Trophoblast cell (in vitro differentiated cells and primary cell): ENCODE measurements around the gene PLEKHG4B.
"Not testable (repeated sequence)": the region's sequence is repeated elsewhere in the genome, so short reads cannot be mapped to it uniquely, and the experiment has no call there.

Experiments
- DNase-seq, 2 donors: peaks; one replicate each; pipeline ENCODE4 v3.0.0-alpha.2; 2016
- H2AFZ ChIP-seq: 2 replicates; pipeline ENCODE4 v1.6.1; 2013; ENCODE audit warnings: low read length, moderate library complexity, mild to moderate bottlenecking; ENCODE audit not compliant: insufficient read depth, poor library complexity
- H2AK5ac ChIP-seq: 2 replicates; pipeline ENCODE4 v1.6.1; 2013; ENCODE audit warnings: mild to moderate bottlenecking, low read length
- H2BK120ac ChIP-seq: 2 replicates; pipeline ENCODE4 v1.6.1; 2013; ENCODE audit warnings: low read length, mild to moderate bottlenecking, moderate library complexity; ENCODE audit not compliant: insufficient read depth, poor library complexity
- H2BK12ac ChIP-seq: 2 replicates; pipeline ENCODE4 v1.6.1; 2013; ENCODE audit warnings: mild to moderate bottlenecking, low read length, moderate library complexity
- H2BK5ac ChIP-seq: 2 replicates; pipeline ENCODE4 v1.6.1; 2013; ENCODE audit warnings: low read length, low read depth, moderate library complexity, mild to moderate bottlenecking; ENCODE audit not compliant: poor library complexity
- H3K14ac ChIP-seq: 2 replicates; pipeline ENCODE4 v1.6.1; 2013; ENCODE audit warnings: mild to moderate bottlenecking, low read length
- H3K18ac ChIP-seq: 2 replicates; pipeline ENCODE4 v1.6.1; 2013; ENCODE audit warnings: mild to moderate bottlenecking, low read length
- H3K23ac ChIP-seq: 2 replicates; pipeline ENCODE4 v1.6.1; 2013; ENCODE audit warnings: low read length
- H3K27ac ChIP-seq: 2 replicates; pipeline ENCODE4 v1.5.1; 2013; ENCODE audit warnings: low read depth, mild to moderate bottlenecking, inconsistent platforms, low read length, moderate library complexity
- H3K27me3 ChIP-seq: 2 replicates; pipeline ENCODE4 v1.6.1; 2013; ENCODE audit warnings: inconsistent platforms, mild to moderate bottlenecking, low read length, moderate library complexity; ENCODE audit not compliant: insufficient read depth
- H3K36me3 ChIP-seq, 2 experiments: 1 replicate in 1 of 2; 2 replicates in 1 of 2; pipeline ENCODE4 v1.6.1; 2013; ENCODE audit warnings: low read length in 2 of 2, mild to moderate bottlenecking in 2 of 2, moderate library complexity in 1 of 2; ENCODE audit not compliant: insufficient read depth in 2 of 2, control insufficient read depth in 1 of 2
- H3K4ac ChIP-seq: 2 replicates; pipeline ENCODE4 v1.6.1; 2013; ENCODE audit warnings: low read depth, mild to moderate bottlenecking, low read length, moderate library complexity
- H3K4me1 ChIP-seq, 2 experiments: 1 replicate in 1 of 2; 2 replicates in 1 of 2; pipeline ENCODE4 v1.6.1; 2013; ENCODE audit warnings: low read length in 2 of 2, mild to moderate bottlenecking in 2 of 2, moderate library complexity in 1 of 2; ENCODE audit not compliant: insufficient read depth in 2 of 2, control insufficient read depth in 1 of 2
- H3K4me2 ChIP-seq: 2 replicates; pipeline ENCODE4 v1.6.1; 2013; ENCODE audit warnings: inconsistent platforms, mild to moderate bottlenecking, low read length, moderate library complexity
- H3K4me3 ChIP-seq: 2 replicates; pipeline ENCODE4 v1.5.1; 2013; ENCODE audit warnings: mild to moderate bottlenecking, low read depth, low read length, inconsistent platforms
- H3K79me1 ChIP-seq: one replicate; pipeline ENCODE4 v1.6.1; 2013; ENCODE audit warnings: low read length
- H3K79me2 ChIP-seq: 2 replicates; pipeline ENCODE4 v1.6.1; 2013; ENCODE audit warnings: low read length, mild to moderate bottlenecking; ENCODE audit not compliant: control insufficient read depth, insufficient read depth, poor library complexity
- H3K9ac ChIP-seq: 2 replicates; pipeline ENCODE4 v1.6.1; 2013; ENCODE audit warnings: mild to moderate bottlenecking, low read length
- H3K9me3 ChIP-seq: 2 replicates; pipeline ENCODE4 v1.6.1; 2013; ENCODE audit warnings: low read depth, mild to moderate bottlenecking, control low read depth, inconsistent platforms, low read length; ENCODE audit not compliant: insufficient read depth
- H4K12ac ChIP-seq: 2 replicates; pipeline ENCODE4 v1.6.1; 2013; ENCODE audit warnings: low read depth, mild to moderate bottlenecking, low read length, moderate library complexity
- H4K8ac ChIP-seq: 2 replicates; pipeline ENCODE4 v1.6.1; 2013; ENCODE audit warnings: low read depth, mild to moderate bottlenecking, low read length, moderate library complexity
- H4K91ac ChIP-seq: one replicate; pipeline ENCODE4 v1.6.1; 2013; ENCODE audit warnings: low read depth, mild to moderate bottlenecking, low read length, moderate library complexity
- WGBS: extraction: QIAGEN DNeasy Blood & Tissue Kit; methylation state at CpG from one replicate; pipeline ENCODE4 v1.1.7; 2013; ENCODE audit warnings: missing lambda C conversion rate; ENCODE audit not compliant: insufficient read length, insufficient coverage; ENCODE audit errors: extremely low coverage; 5-methylcytosine and 5-hydroxymethylcytosine counted together

The PLEKHG4B gene

GRCh38 chr5:217494-218456 is 125.8 kb downstream of the PLEKHG4B start, which contains the start of the genes CCDC127 and SDHA:
TSS of gene CCDC127 (minus strand) at chr5:218153. CDS start at chr5:216849, 1,304 bp downstream.
TSS of gene SDHA (plus strand) at chr5:218320. CDS start at chr5:218356, 36 bp downstream.
- H3K4ac ChIP-seq = peak within 1 kb of the TSS; percentile 90
- DNase-seq = peak; percentile 88 to 96
- peak within 1 kb of the TSS; percentile 96 for H3K4me3 ChIP-seq
- H2BK5ac ChIP-seq = peak within 1 kb of the TSS; percentile 75
- H2BK120ac ChIP-seq = peak within 1 kb of the TSS; percentile 92
- H3K27me3 ChIP-seq, H2BK12ac ChIP-seq, H3K9me3 ChIP-seq, H3K4me1 ChIP-seq, H3K36me3 ChIP-seq, H3K79me1 ChIP-seq, H3K23ac ChIP-seq: not testable (repeated sequence)
- peak within 1 kb of the TSS; percentile 93 for H3K9ac ChIP-seq
- H2AFZ ChIP-seq = peak within 1 kb of the TSS; percentile 97
- peak within 1 kb of the TSS; percentile 95 for H3K4me2 ChIP-seq
- peak within 1 kb of the TSS; percentile 90 for H4K91ac ChIP-seq
- peak within 1 kb of the TSS; percentile 54 for H3K27ac ChIP-seq
- peak within 1 kb of the TSS; percentile 39 for H2AK5ac ChIP-seq
- no CpG with 5 or more reads among the region's 75 CpGs for WGBS
- peak within 1 kb of the TSS; percentile 78 for H3K18ac ChIP-seq
- H4K8ac ChIP-seq = peak within 1 kb of the TSS; percentile 95
- peak within 1 kb of the TSS; percentile 83 for H4K12ac ChIP-seq
- H3K14ac ChIP-seq = peak within 1 kb of the TSS; percentile 92
- peaks cover 15% of the 10 kb centered on the region for H3K79me2 ChIP-seq

- Histone ChIP-seq H3K14ac (peak overlapping the region; percentile 92), H2BK120ac (peak overlapping the region; percentile 82), H3K4me2 (peak overlapping the region; percentile 95), H3K79me1 (peaks cover 9% of the 10 kb centered on the region), H4K8ac (peak overlapping the region; percentile 75), H3K23ac (no peak overlapping the region), H3K9me3 (no peaks in the 10 kb centered on the region), H3K27ac (peak overlapping the region; percentile 54), H3K18ac (peak overlapping the region; percentile 78), H2AFZ (peak overlapping the region; percentile 70), H2AK5ac (peak overlapping the region; percentile 39), H3K4me3 (peak overlapping the region; percentile 96), H3K79me2 (peaks cover 15% of the 10 kb centered on the region), H2BK5ac (peak overlapping the region; percentile 75), H2BK12ac (no peak overlapping the region), H3K36me3 (peaks cover 0 to 3% of the 10 kb centered on the region in 2 experiments), H4K91ac (peak overlapping the region; percentile 86), H3K9ac (peak overlapping the region; percentile 93), H4K12ac (peak overlapping the region; percentile 68), H3K27me3 (no peaks in the 10 kb centered on the region), H3K4me1 (peaks cover 0 to 3% of the 10 kb centered on the region in 2 experiments), H3K4ac (peak overlapping the region; percentile 90)
- WGBS = no CpG with 5 or more reads among the region's 73 CpGs
- peak; percentile 37 to 71 for DNase-seq
Measured at GRCh38 chr5:218457-219291, 126.7 kb downstream of the PLEKHG4B start.

GRCh38 chr5:219460-219863 is 127.5 kb downstream of the PLEKHG4B start:
- peak in 1 of 2 donors; percentile 18 for DNase-seq
- H4K8ac ChIP-seq = no peak overlapping the region
- WGBS = no CpG with 5 or more reads among the region's 9 CpGs

GRCh38 chr5:219991-220390 is 128.0 kb downstream of the PLEKHG4B start:
- H2AFZ ChIP-seq = no peak overlapping the region
- H3K9me3 ChIP-seq = no peaks in the 10 kb centered on the region
- DNase-seq = no peak
- peaks cover 11 to 12% of the 10 kb centered on the region in 2 experiments for H3K36me3 ChIP-seq
- peaks cover 0 to 3% of the 10 kb centered on the region in 2 experiments for H3K4me1 ChIP-seq
- no peak overlapping the region for H3K4ac ChIP-seq
- no peak overlapping the region for H3K4me3 ChIP-seq
- H3K4me2 ChIP-seq = no peak overlapping the region
- no peak overlapping the region for H3K27ac ChIP-seq
- no peak overlapping the region for H2BK12ac ChIP-seq
- peaks cover 16% of the 10 kb centered on the region for H3K79me2 ChIP-seq
- H2BK5ac ChIP-seq = no peak overlapping the region
- no peak overlapping the region for H3K18ac ChIP-seq
- peaks cover 9% of the 10 kb centered on the region for H3K79me1 ChIP-seq
- H4K91ac ChIP-seq = no peak overlapping the region
- H2AK5ac ChIP-seq = no peak overlapping the region
- H3K23ac ChIP-seq = no peak overlapping the region
- no peak overlapping the region for H2BK120ac ChIP-seq
- no peak overlapping the region for H4K12ac ChIP-seq
- no peak overlapping the region for H3K14ac ChIP-seq
- H3K9ac ChIP-seq = no peak overlapping the region
- WGBS = no CpG with 5 or more reads among the region's 4 CpGs
- H4K8ac ChIP-seq = no peak overlapping the region
- no peaks in the 10 kb centered on the region for H3K27me3 ChIP-seq

More at GRCh38 chr5:219460-219863, 127.5 kb downstream of the PLEKHG4B start:
- H2AK5ac ChIP-seq = no peak overlapping the region
- no peak overlapping the region for H3K23ac ChIP-seq
- peaks cover 0 to 3% of the 10 kb centered on the region in 2 experiments for H3K4me1 ChIP-seq
- H2BK12ac ChIP-seq = no peak overlapping the region
- no peak overlapping the region for H3K18ac ChIP-seq
- H2BK120ac ChIP-seq = no peak overlapping the region
- no peak overlapping the region for H3K9ac ChIP-seq
- H3K14ac ChIP-seq = no peak overlapping the region
- H2BK5ac ChIP-seq = no peak overlapping the region
- no peak overlapping the region for H4K12ac ChIP-seq
- no peak overlapping the region for H3K27ac ChIP-seq
- H3K27me3 ChIP-seq = no peaks in the 10 kb centered on the region
- peaks cover 16% of the 10 kb centered on the region for H3K79me2 ChIP-seq
- peaks cover 9% of the 10 kb centered on the region for H3K79me1 ChIP-seq
- peak overlapping the region; percentile 37 for H3K4me2 ChIP-seq
- H2AFZ ChIP-seq = no peak overlapping the region
- no peak overlapping the region for H3K4me3 ChIP-seq
- H3K9me3 ChIP-seq = no peaks in the 10 kb centered on the region
- H3K36me3 ChIP-seq = peaks cover 6% of the 10 kb centered on the region in 2 experiments
- peak overlapping the region; percentile 68 for H3K4ac ChIP-seq
- H4K91ac ChIP-seq = no peak overlapping the region
